HEK293 (cell line): Measurements from ENCODE around the gene MED15.

ENCODE experiments used
- CTCF ChIA-PET: fragments of 350-600 bp; formaldehyde crosslinking; extraction: SDS; loops from one replicate; lab custom pipeline; 2021; ENCODE audit warnings: antibody characterized with exemption; lab: Yijun Ruan, JAX
- POLR2A ChIA-PET: fragments of 300-600 bp; formaldehyde crosslinking; extraction: SDS; loops from one replicate; lab custom pipeline; 2020; ENCODE audit warnings: antibody characterized with exemption, inconsistent platforms; lab: Yijun Ruan, JAX
- H3K27ac ChIP-seq: fragments of 200-500 bp; sonication (Bioruptor generic); 2 replicates; pipeline ENCODE4 v1.5.1; 2014; ENCODE audit warnings: low read depth, low read length, control low read depth, inconsistent platforms; ENCODE audit errors: extremely low read depth
- H3K36me3 ChIP-seq, 2 experiments: fragments of 200-500 bp in 1 of 2; sonication (Bioruptor generic) in 1 of 2; 1 replicate in 1 of 2; 2 replicates in 1 of 2; pipeline ENCODE4 v1.5.1; 2014 to 2017; ENCODE audit warnings: inconsistent platforms in 2 of 2, low read length in 2 of 2; ENCODE audit not compliant: control insufficient read depth in 2 of 2, insufficient read depth in 1 of 2
- H3K4me1 ChIP-seq: fragments of 200-500 bp; sonication (Bioruptor generic); 2 replicates; pipeline ENCODE4 v1.5.1; 2014; ENCODE audit warnings: mild to moderate bottlenecking, low read length, inconsistent platforms; ENCODE audit not compliant: control insufficient read depth, insufficient read depth
- H3K4me3 ChIP-seq: 2 replicates; pipeline ENCODE4 v1.5.1; 2011; ENCODE audit warnings: low read depth, mild to moderate bottlenecking, control low read depth, low read length, moderate library complexity
- H3K9me3 ChIP-seq: fragments of 200-500 bp; sonication (Bioruptor generic); 2 replicates; pipeline ENCODE4 v1.5.1; 2014; ENCODE audit warnings: low read depth, low read length, inconsistent platforms; ENCODE audit not compliant: control insufficient read depth, insufficient read depth
- ATF2 ChIP-seq: fragments of 450-650 bp; formaldehyde crosslinking; IDR thresholded peaks from 2 replicates; pipeline ENCODE4 v1.5.1; 2016; ENCODE audit warnings: missing biosample characterization, missing genetic modification characterization, low read depth
- GLI2 ChIP-seq: fragments of 450-650 bp; formaldehyde crosslinking; IDR thresholded peaks from 2 replicates; pipeline ENCODE4; 2017; ENCODE audit warnings: missing biosample characterization, missing genetic modification characterization, low read depth, borderline replicate concordance
- GLI4 ChIP-seq: fragments of 450-650 bp; formaldehyde crosslinking; IDR thresholded peaks from 2 replicates; pipeline ENCODE4 v1.5.1; 2016; ENCODE audit warnings: missing biosample characterization, missing genetic modification characterization
- GLIS1 ChIP-seq: fragments of 450-650 bp; formaldehyde crosslinking; IDR thresholded peaks from 2 replicates; pipeline ENCODE4 v1.5.1; 2016; ENCODE audit warnings: missing biosample characterization, missing genetic modification characterization
- HOXC10 ChIP-seq: sonication (generic); formaldehyde crosslinking; IDR thresholded peaks from 2 replicates; pipeline ENCODE4 v1.8.1; 2023; ENCODE audit warnings: mild to moderate bottlenecking, missing genetic modification reagents
- KLF9 ChIP-seq: fragments of 450-650 bp; formaldehyde crosslinking; IDR thresholded peaks from 2 replicates; pipeline ENCODE4 v1.5.1; 2016; ENCODE audit warnings: missing biosample characterization, missing genetic modification characterization, low read depth
- TRIM28 ChIP-seq: IDR thresholded peaks from 2 replicates; pipeline ENCODE4 v1.6.1; 2011; ENCODE audit warnings: low read length, control low read depth, borderline replicate concordance
- ZBTB21 ChIP-seq: fragments of 450-650 bp; formaldehyde crosslinking; IDR thresholded peaks from 2 replicates; pipeline ENCODE4 v1.5.1; 2017; ENCODE audit warnings: missing biosample characterization, missing genetic modification characterization
- ZEB2 ChIP-seq: fragments of 450-650 bp; formaldehyde crosslinking; IDR thresholded peaks from 2 replicates; pipeline ENCODE4 v1.5.1; 2016; ENCODE audit warnings: missing biosample characterization, missing genetic modification characterization
- ZNF391 ChIP-seq: fragments of 450-650 bp; formaldehyde crosslinking; IDR thresholded peaks from 2 replicates; pipeline ENCODE4 v1.5.1; 2016; ENCODE audit warnings: low read depth, missing biosample characterization, missing genetic modification characterization, borderline replicate concordance
- ZNF423 ChIP-seq: fragments of 450-650 bp; formaldehyde crosslinking; IDR thresholded peaks from 2 replicates; pipeline ENCODE4 v1.5.1; 2016; ENCODE audit warnings: missing biosample characterization, missing genetic modification characterization
- ZNF610 ChIP-seq: fragments of 450-650 bp; formaldehyde crosslinking; IDR thresholded peaks from 2 replicates; pipeline ENCODE4 v1.5.1; 2016; ENCODE audit warnings: missing biosample characterization, missing genetic modification characterization, borderline replicate concordance
- ZNF692 ChIP-seq: fragments of 450-650 bp; formaldehyde crosslinking; IDR thresholded peaks from 2 replicates; pipeline ENCODE4 v1.5.1; 2016; ENCODE audit warnings: missing biosample characterization, missing genetic modification characterization
- ZNF791 ChIP-seq: fragments of 450-650 bp; formaldehyde crosslinking; IDR thresholded peaks from 2 replicates; pipeline ENCODE4 v1.5.1; 2016; ENCODE audit warnings: missing biosample characterization, missing genetic modification characterization
- ZNF837 ChIP-seq: fragments of 450-650 bp; formaldehyde crosslinking; IDR thresholded peaks from 2 replicates; pipeline ENCODE4 v1.5.1; 2016; ENCODE audit warnings: missing biosample characterization, missing genetic modification characterization
- ZSCAN30 ChIP-seq: fragments of 450-650 bp; IDR thresholded peaks from 2 replicates; pipeline ENCODE4 v1.5.1; 2018; ENCODE audit warnings: missing biosample characterization, mild to moderate bottlenecking, missing genetic modification characterization, moderate library complexity
- TF ChIP-seq, protein P1 (sequence below): fragments of 450-650 bp; formaldehyde crosslinking; conservative IDR thresholded peaks from 2 replicates; pipeline ENCODE4 v1.5.1; 2016; ENCODE audit warnings: low read depth, missing biosample characterization, missing genetic modification characterization
- TF ChIP-seq, protein P2 (sequence below): fragments of 450-650 bp; formaldehyde crosslinking; IDR thresholded peaks from 2 replicates; pipeline ENCODE4 v1.5.1; 2017; ENCODE audit warnings: missing biosample characterization, missing genetic modification characterization
- TF ChIP-seq, protein P3 (sequence below): fragments of 450-650 bp; formaldehyde crosslinking; IDR thresholded peaks from 2 replicates; pipeline ENCODE4 v1.5.1; 2016; ENCODE audit warnings: missing biosample characterization, missing genetic modification characterization

The MED15 gene

GRCh38 chr22:20629401-20629800 is 122.0 kb downstream of the MED15 start:
- CTCF ChIA-PET, result interaction anchor here (0.6 to 1.6 kb wide), 3 partner anchors 10 to 219 kb away, joined by 3 to 6 read pairs (median 4); no protein-coding TSS in a partner anchor

More at GRCh38 chr22:20629401-20629800, 122.0 kb downstream of the MED15 start:
- no peaks in the 10 kb centered on the region for H3K4me1 ChIP-seq
- no peak overlapping the region for H3K27ac ChIP-seq
- no peaks in the 10 kb centered on the region for H3K9me3 ChIP-seq
- H3K36me3 ChIP-seq, result no peaks in the 10 kb centered on the region
- TF ChIP-seq ZNF791 (no peak), ZSCAN30 (tag by site-specific recombination) (no peak), ZNF423 (tag by site-specific recombination) (no peak), GLIS1 (no peak), ZNF391 (tag by site-specific recombination) (no peak), KLF9 (tag by site-specific recombination) (no peak), HOXC10 (CRISPR knock-in tag) (no peak), ZNF692 (tag by site-specific recombination) (no peak), ATF2 (tag by site-specific recombination) (no peak), GLI2 (tag by site-specific recombination) (no peak), GLI4 (tag by site-specific recombination) (no peak), ZEB2 (no peak), ZBTB21 (no peak), ZNF837 (tag by site-specific recombination) (no peak), ZNF610 (no peak), TRIM28 (no peak)
- TF ChIP-seq, protein P1, sequence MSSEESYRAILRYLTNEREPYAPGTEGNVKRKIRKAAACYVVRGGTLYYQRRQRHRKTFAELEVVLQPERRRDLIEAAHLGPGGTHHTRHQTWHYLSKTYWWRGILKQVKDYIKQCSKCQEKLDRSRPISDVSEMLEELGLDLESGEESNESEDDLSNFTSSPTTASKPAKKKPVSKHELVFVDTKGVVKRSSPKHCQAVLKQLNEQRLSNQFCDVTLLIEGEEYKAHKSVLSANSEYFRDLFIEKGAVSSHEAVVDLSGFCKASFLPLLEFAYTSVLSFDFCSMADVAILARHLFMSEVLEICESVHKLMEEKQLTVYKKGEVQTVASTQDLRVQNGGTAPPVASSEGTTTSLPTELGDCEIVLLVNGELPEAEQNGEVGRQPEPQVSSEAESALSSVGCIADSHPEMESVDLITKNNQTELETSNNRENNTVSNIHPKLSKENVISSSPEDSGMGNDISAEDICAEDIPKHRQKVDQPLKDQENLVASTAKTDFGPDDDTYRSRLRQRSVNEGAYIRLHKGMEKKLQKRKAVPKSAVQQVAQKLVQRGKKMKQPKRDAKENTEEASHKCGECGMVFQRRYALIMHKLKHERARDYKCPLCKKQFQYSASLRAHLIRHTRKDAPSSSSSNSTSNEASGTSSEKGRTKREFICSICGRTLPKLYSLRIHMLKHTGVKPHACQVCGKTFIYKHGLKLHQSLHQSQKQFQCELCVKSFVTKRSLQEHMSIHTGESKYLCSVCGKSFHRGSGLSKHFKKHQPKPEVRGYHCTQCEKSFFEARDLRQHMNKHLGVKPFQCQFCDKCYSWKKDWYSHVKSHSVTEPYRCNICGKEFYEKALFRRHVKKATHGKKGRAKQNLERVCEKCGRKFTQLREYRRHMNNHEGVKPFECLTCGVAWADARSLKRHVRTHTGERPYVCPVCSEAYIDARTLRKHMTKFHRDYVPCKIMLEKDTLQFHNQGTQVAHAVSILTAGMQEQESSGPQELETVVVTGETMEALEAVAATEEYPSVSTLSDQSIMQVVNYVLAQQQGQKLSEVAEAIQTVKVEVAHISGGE, result no peak
- TF ChIP-seq, protein P2, sequence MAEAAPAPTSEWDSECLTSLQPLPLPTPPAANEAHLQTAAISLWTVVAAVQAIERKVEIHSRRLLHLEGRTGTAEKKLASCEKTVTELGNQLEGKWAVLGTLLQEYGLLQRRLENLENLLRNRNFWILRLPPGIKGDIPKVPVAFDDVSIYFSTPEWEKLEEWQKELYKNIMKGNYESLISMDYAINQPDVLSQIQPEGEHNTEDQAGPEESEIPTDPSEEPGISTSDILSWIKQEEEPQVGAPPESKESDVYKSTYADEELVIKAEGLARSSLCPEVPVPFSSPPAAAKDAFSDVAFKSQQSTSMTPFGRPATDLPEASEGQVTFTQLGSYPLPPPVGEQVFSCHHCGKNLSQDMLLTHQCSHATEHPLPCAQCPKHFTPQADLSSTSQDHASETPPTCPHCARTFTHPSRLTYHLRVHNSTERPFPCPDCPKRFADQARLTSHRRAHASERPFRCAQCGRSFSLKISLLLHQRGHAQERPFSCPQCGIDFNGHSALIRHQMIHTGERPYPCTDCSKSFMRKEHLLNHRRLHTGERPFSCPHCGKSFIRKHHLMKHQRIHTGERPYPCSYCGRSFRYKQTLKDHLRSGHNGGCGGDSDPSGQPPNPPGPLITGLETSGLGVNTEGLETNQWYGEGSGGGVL (tag by site-specific recombination), result no peak
- TF ChIP-seq, protein P3, sequence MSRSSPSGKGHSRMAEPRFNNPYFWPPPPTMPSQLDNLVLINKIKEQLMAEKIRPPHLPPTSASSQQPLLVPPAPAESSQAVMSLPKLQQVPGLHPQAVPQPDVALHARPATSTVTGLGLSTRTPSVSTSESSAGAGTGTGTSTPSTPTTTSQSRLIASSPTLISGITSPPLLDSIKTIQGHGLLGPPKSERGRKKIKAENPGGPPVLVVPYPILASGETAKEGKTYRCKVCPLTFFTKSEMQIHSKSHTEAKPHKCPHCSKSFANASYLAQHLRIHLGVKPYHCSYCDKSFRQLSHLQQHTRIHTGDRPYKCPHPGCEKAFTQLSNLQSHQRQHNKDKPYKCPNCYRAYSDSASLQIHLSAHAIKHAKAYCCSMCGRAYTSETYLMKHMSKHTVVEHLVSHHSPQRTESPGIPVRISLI (tag by site-specific recombination), result no peak
- POLR2A ChIA-PET, result no interaction called here
- no peak overlapping the region for H3K4me3 ChIP-seq
